ENCODE results near the gene DNASE2B.

The DNASE2B gene

GRCh38 chr1:84382127-84382526 lies 16.2 kb upstream of the DNASE2B start:
- Histone ChIP-seq H3K4me1 (peaks cover 12% of the 10 kb centered on the region), H3K4me3 (no peak overlapping the region), H3K9me3 (no peaks in the 10 kb centered on the region), H3K36me3 (replicated peaks) (no peaks in the 10 kb centered on the region), H3K27me3 (ENCODE audit: low read depth) (no peaks in the 10 kb centered on the region)
- no peak for DNase-seq (ENCODE audit: low spot score in 2 of 2)
- in situ Hi-C loops (cut with MboI; ENCODE audit: low sequenced_read_pairs): no loop called here

GRCh38 chr1:84385347-84385746 lies 12.9 kb upstream of the DNASE2B start:
- in situ Hi-C loops (cut with MboI; ENCODE audit: low sequenced_read_pairs): no loop called here
- H3K27me3 ChIP-seq (ENCODE audit: low read depth): no peaks in the 10 kb centered on the region
- H3K4me1 ChIP-seq: no peaks in the 10 kb centered on the region
- H3K36me3 ChIP-seq (replicated peaks): no peaks in the 10 kb centered on the region
- no peak overlapping the region for H3K4me3 ChIP-seq
- H3K9me3 ChIP-seq: no peaks in the 10 kb centered on the region
- DNase-seq (ENCODE audit: low spot score in 2 of 2): no peak

DNA sequence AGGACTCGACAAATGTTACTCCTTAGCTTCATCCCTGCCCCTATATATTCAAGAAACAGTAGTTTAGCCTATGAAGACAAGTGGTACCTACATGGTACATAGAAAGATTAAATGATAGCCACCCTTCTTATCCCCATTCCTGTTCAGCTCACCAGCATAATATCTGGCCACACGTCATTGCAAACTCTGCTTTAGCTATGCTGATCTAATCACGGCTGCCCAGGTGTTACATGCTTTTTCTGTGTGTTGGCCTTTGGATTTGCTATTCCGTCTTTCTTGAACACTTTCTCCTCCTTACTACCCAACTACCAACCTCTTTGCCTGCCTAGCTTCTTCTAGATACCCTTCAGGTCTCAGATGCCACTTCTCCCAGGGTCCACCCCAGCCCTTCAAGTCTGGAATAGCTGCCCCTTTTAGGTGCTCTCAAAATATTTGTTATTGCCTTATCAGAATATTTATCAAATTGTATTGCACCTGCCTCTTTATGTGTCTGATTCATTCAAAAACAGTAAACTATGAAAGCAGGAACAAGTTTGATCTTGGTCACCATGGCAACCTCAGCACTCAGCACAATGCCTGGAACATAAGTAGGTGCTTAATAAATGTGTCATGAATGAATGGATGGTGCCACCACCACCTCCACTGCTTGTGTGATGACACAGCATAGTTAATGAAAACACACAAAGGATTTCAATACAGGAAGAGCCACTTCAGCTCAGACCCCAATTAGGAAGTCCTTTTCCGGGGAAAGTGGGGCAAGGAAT lies 11.4 kb upstream of the DNASE2B start:
- Histone ChIP-seq H3K9me3 (no peaks in the 10 kb centered on the region), H3K27me3 (ENCODE audit: low read depth) (no peaks in the 10 kb centered on the region), H3K36me3 (replicated peaks) (no peaks in the 10 kb centered on the region), H3K4me1 (peaks cover 4% of the 10 kb centered on the region; the same call in 1 of the 2 replicates), H3K4me3 (no peak overlapping the region)
- no peak for DNase-seq (ENCODE audit: low spot score in 2 of 2)
- in situ Hi-C loops (cut with MboI; ENCODE audit: low sequenced_read_pairs): no loop called here

GRCh38 chr1:84387480-84388163 lies 10.7 kb upstream of the DNASE2B start:
- Histone ChIP-seq H3K4me3 (no peak overlapping the region), H3K36me3 (replicated peaks) (no peaks in the 10 kb centered on the region), H3K9me3 (no peaks in the 10 kb centered on the region), H3K27me3 (ENCODE audit: low read depth) (no peaks in the 10 kb centered on the region), H3K4me1 (peaks cover 4% of the 10 kb centered on the region; the same call in 1 of the 2 replicates)
- DNase-seq (ENCODE audit: low spot score in 2 of 2): peak in 1 of 2 experiments; percentile 8
- in situ Hi-C loops (cut with MboI; ENCODE audit: low sequenced_read_pairs): no loop called here

DNA sequence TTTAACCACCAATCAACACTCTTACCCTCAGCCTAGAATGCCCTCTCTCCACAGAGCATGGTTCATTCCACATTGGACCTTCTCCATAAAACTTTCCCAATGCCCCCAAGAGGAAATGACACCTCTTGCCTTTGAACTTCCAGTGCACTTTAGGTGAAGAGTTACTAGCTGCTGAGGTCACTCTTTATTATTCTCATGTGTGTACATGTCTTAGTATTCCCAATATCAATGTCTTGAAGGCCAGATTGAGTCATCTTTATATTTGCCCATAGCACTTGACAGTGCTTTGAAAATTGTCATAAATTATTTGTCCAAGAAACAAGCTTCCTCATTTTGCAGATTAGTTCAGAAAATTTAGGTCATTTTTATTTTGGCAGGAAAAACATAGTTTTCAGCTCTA lies 8.1 kb upstream of the DNASE2B start:
- no peak for DNase-seq (ENCODE audit: low spot score in 2 of 2)
- Histone ChIP-seq H3K4me1 (peaks cover 4% of the 10 kb centered on the region; the same call in 1 of the 2 replicates), H3K9me3 (no peaks in the 10 kb centered on the region), H3K4me3 (no peak overlapping the region), H3K27me3 (ENCODE audit: low read depth) (no peaks in the 10 kb centered on the region), H3K36me3 (replicated peaks) (no peaks in the 10 kb centered on the region)
- in situ Hi-C loops (cut with MboI; ENCODE audit: low sequenced_read_pairs): no loop called here

GRCh38 chr1:84401156-84401555 lies 2.9 kb downstream of the DNASE2B start:
- no peaks in the 10 kb centered on the region for H3K4me1 ChIP-seq
- H3K27me3 ChIP-seq (ENCODE audit: low read depth): no peaks in the 10 kb centered on the region
- no peak for DNase-seq (ENCODE audit: low spot score in 2 of 2)
- H3K36me3 ChIP-seq (replicated peaks): no peaks in the 10 kb centered on the region
- H3K9me3 ChIP-seq: no peaks in the 10 kb centered on the region
- no peak overlapping the region for H3K4me3 ChIP-seq
- in situ Hi-C loops (cut with MboI; ENCODE audit: low sequenced_read_pairs): no loop called here

GRCh38 chr1:84402060-84402459 lies 3.8 kb downstream of the DNASE2B start:
- no peak overlapping the region for H3K4me3 ChIP-seq
- H3K9me3 ChIP-seq: no peaks in the 10 kb centered on the region
- in situ Hi-C loops (cut with MboI; ENCODE audit: low sequenced_read_pairs): no loop called here
- no peaks in the 10 kb centered on the region for H3K36me3 ChIP-seq (replicated peaks)
- DNase-seq (ENCODE audit: low spot score in 2 of 2): no peak
- H3K27me3 ChIP-seq (ENCODE audit: low read depth): no peaks in the 10 kb centered on the region
- no peaks in the 10 kb centered on the region for H3K4me1 ChIP-seq

DNA sequence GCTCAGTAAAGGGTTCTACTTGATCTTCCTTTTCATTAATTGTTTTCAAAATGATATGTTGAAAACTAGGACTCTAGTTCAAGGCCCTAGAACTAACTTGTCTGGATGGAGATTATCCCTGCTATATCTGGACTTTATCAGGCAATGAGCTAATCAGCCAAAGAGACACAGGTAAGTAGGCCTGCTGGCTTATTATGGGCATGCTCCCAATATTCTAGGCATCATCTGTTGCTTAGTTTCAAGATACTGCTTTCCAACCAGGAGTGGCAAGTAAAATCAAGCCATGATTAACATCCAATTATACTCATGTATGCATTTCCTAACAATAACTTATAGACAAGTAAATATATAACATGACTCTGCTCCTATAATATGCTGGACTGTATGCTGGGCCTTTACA lies 4.2 kb downstream of the DNASE2B start:
- no peak for DNase-seq (ENCODE audit: low spot score in 2 of 2)
- H3K4me3 ChIP-seq: no peak overlapping the region
- H3K4me1 ChIP-seq: no peaks in the 10 kb centered on the region
- H3K9me3 ChIP-seq: no peaks in the 10 kb centered on the region
- no peaks in the 10 kb centered on the region for H3K36me3 ChIP-seq (replicated peaks)
- H3K27me3 ChIP-seq (ENCODE audit: low read depth): no peaks in the 10 kb centered on the region
- in situ Hi-C loops (cut with MboI; ENCODE audit: low sequenced_read_pairs): no loop called here

GRCh38 chr1:84403347-84403746 lies 5.1 kb downstream of the DNASE2B start:
- DNase-seq (ENCODE audit: low spot score in 2 of 2): no peak
- H3K9me3 ChIP-seq: no peaks in the 10 kb centered on the region
- no peaks in the 10 kb centered on the region for H3K36me3 ChIP-seq (replicated peaks)
- H3K4me1 ChIP-seq: no peaks in the 10 kb centered on the region
- H3K27me3 ChIP-seq (ENCODE audit: low read depth): no peaks in the 10 kb centered on the region
- H3K4me3 ChIP-seq: no peak overlapping the region
- in situ Hi-C loops (cut with MboI; ENCODE audit: low sequenced_read_pairs): no loop called here

DNA sequence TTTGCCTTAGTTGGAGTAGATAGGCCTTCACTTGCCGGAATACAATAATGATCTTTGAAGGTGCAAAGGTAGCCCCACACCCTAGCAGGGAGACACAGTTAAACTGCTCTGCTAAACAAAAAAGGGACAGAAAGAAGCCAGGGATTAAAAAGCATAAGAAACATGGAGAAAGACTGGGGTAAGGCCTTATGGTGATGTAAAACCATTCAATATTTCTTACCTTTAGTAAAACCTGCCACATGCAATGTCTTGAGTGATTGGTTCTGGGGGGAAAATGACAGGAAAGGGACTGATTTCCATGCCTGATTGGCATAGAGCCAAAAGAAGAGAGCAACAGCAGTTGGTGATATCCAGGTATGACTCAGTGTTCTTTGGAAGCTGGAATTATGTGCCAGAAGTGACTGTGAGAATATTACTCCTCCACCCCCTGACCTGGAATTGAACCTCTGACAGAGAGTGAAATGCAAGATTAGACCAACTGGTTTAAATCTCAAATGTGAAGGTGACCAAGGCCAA lies 8.1 kb downstream of the DNASE2B start:
- H3K27me3 ChIP-seq (ENCODE audit: low read depth): no peaks in the 10 kb centered on the region
- no peak for DNase-seq (ENCODE audit: low spot score in 2 of 2)
- in situ Hi-C loops (cut with MboI; ENCODE audit: low sequenced_read_pairs): no loop called here

DNA sequence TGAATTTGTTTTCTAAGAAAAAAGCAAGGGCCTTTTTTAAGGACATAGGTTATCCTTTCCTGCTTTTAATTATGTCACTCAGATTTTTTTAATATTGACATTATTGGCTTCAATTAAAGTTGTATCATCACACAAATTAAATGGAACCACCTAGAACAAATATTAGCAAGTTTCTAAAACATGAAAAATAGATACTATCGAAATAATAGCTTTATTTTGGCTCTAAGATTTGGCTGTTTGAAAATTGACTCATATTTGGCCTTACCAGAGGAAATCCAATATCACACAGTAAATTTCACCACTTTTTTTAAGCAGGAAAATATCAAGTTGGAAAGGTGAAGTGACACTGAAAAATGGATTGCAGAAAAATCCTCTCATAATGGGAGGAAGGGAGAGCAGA lies 9.2 kb downstream of the DNASE2B start:
- no peaks in the 10 kb centered on the region for H3K4me1 ChIP-seq
- H3K27me3 ChIP-seq (ENCODE audit: low read depth): no peaks in the 10 kb centered on the region
- DNase-seq (ENCODE audit: low spot score in 2 of 2): no peak
- no peaks in the 10 kb centered on the region for H3K36me3 ChIP-seq (replicated peaks)
- in situ Hi-C loops (cut with MboI; ENCODE audit: low sequenced_read_pairs): no loop called here
- H3K9me3 ChIP-seq: no peaks in the 10 kb centered on the region
- no peak overlapping the region for H3K4me3 ChIP-seq

More for the DNA sequence above, 8.1 kb downstream of the DNASE2B start:
- H3K4me1 ChIP-seq: no peaks in the 10 kb centered on the region
- H3K4me3 ChIP-seq: no peak overlapping the region
- H3K9me3 ChIP-seq: no peaks in the 10 kb centered on the region
- H3K36me3 ChIP-seq (replicated peaks): no peaks in the 10 kb centered on the region

GRCh38 chr1:84407958-84408422 lies 9.7 kb downstream of the DNASE2B start:
- H3K36me3 ChIP-seq (replicated peaks): no peaks in the 10 kb centered on the region
- H3K9me3 ChIP-seq: no peaks in the 10 kb centered on the region
- in situ Hi-C loops (cut with MboI; ENCODE audit: low sequenced_read_pairs): no loop called here
- no peaks in the 10 kb centered on the region for H3K4me1 ChIP-seq
- no peak overlapping the region for H3K4me3 ChIP-seq
- DNase-seq (ENCODE audit: low spot score in 2 of 2): no peak
- no peaks in the 10 kb centered on the region for H3K27me3 ChIP-seq (ENCODE audit: low read depth)

- Histone ChIP-seq H3K27me3 (ENCODE audit: low read depth) (no peaks in the 10 kb centered on the region), H3K4me1 (no peaks in the 10 kb centered on the region), H3K9me3 (no peaks in the 10 kb centered on the region), H3K4me3 (no peak overlapping the region), H3K36me3 (replicated peaks) (no peaks in the 10 kb centered on the region)
- in situ Hi-C loops (cut with MboI; ENCODE audit: low sequenced_read_pairs): no loop called here
- no peak for DNase-seq (ENCODE audit: low spot score in 2 of 2)
Measured at GRCh38 chr1:84409888-84410287, 11.6 kb downstream of the DNASE2B start.
